Keratinocyte (primary cell): ENCODE results near the gene TCEA2. TPM values are rescaled to one million over a fixed set of nuclear protein-coding genes. Genes with fewer than 3 reads are reported as not detected.

Experiments used
- DNase-seq: peaks from one replicate; pipeline ENCODE4 v3.0.0-alpha.2; 2011; ENCODE audit warnings: low read depth, missing footprints, low spot score
- FAIRE-seq: peaks from 2 replicates; lab custom pipeline; 2011; peaks lifted over from hg19 to GRCh38; lab: Jason Lieb, UNC
- H2AFZ ChIP-seq: 2 replicates; pipeline ENCODE4 v1.6.0; 2012; ENCODE audit warnings: low read length, control low read depth, inconsistent platforms; ENCODE audit not compliant: control insufficient read depth
- H3K27ac ChIP-seq: 2 replicates; pipeline ENCODE4 v1.5.1; 2011; ENCODE audit warnings: low read length; ENCODE audit not compliant: control insufficient read depth, insufficient read depth
- H3K27me3 ChIP-seq: 3 replicates; pipeline ENCODE4 v1.6.0; 2011; ENCODE audit warnings: low read length; ENCODE audit not compliant: control insufficient read depth, insufficient read depth; ENCODE audit errors: extremely low read depth
- H3K36me3 ChIP-seq, 2 experiments: 2 replicates in 1 of 2; 3 replicates in 1 of 2; pipeline ENCODE4 v1.5.1; 2011; ENCODE audit warnings: low read length in 2 of 2, mild to moderate bottlenecking in 1 of 2; ENCODE audit not compliant: control insufficient read depth in 2 of 2, insufficient read depth in 2 of 2; ENCODE audit errors: extremely low read depth in 1 of 2
- H3K4me1 ChIP-seq: 3 replicates; pipeline ENCODE4 v1.5.1; 2011; ENCODE audit warnings: low read length; ENCODE audit not compliant: control insufficient read depth, insufficient read depth; ENCODE audit errors: extremely low read depth
- H3K4me2 ChIP-seq: 3 replicates; pipeline ENCODE4 v1.6.0; 2011; ENCODE audit warnings: low read depth, low read length; ENCODE audit not compliant: control insufficient read depth, insufficient read depth; ENCODE audit errors: extremely low read depth
- H3K4me3 ChIP-seq, 3 experiments: fragments of 200-600 bp in 1 of 3; sonication (generic) in 1 of 3; 2 replicates in 2 of 3; 3 replicates in 1 of 3; pipeline ENCODE4 v1.5.1; 2011 to 2016; ENCODE audit warnings: low read length in 3 of 3, mild to moderate bottlenecking in 3 of 3, control low read depth in 2 of 3, inconsistent platforms in 1 of 3, low read depth in 1 of 3, mixed read lengths in 1 of 3, mixed run types in 1 of 3, moderate library complexity in 1 of 3; ENCODE audit not compliant: control insufficient read depth in 2 of 3, insufficient read depth in 2 of 3; ENCODE audit errors: extremely low read depth in 1 of 3
- H3K79me2 ChIP-seq: 2 replicates; pipeline ENCODE4 v1.6.0; 2012; ENCODE audit warnings: low read length; ENCODE audit not compliant: control insufficient read depth, insufficient read depth
- H3K9ac ChIP-seq: 3 replicates; pipeline ENCODE4 v1.6.0; 2011; ENCODE audit warnings: low read length; ENCODE audit not compliant: control insufficient read depth, insufficient read depth; ENCODE audit errors: extremely low read depth
- H3K9me1 ChIP-seq: 3 replicates; pipeline ENCODE4 v1.6.0; 2011; ENCODE audit warnings: low read length; ENCODE audit not compliant: control insufficient read depth, insufficient read depth; ENCODE audit errors: extremely low read depth
- H3K9me3 ChIP-seq: 2 replicates; pipeline ENCODE4 v1.5.1; 2012; ENCODE audit warnings: low read depth, low read length; ENCODE audit not compliant: control insufficient read depth
- H4K20me1 ChIP-seq: 3 replicates; pipeline ENCODE4 v1.6.0; 2011; ENCODE audit warnings: low read length; ENCODE audit not compliant: control insufficient read depth, insufficient read depth; ENCODE audit errors: extremely low read depth
- EZH2 ChIP-seq: IDR thresholded peaks from one replicate; pipeline ENCODE4 v1.6.1; 2012; ENCODE audit warnings: inconsistent platforms, mild to moderate bottlenecking, low read length, moderate library complexity
- dilution Hi-C: fragments of 300-500 bp; cut with MboI; formaldehyde crosslinking; loops from one replicate; pipeline ENCODE4 v1.7.0; 2020; ENCODE audit warnings: low sequenced_read_pairs; ENCODE audit not compliant: extremely low pct_ligation_motif_present
- polyA plus RNA-seq, 5 experiments: library from polyadenylated mRNA; depleted of rRNA in 3 of 5; stranded (reverse) in 3 of 5; stranded (forward) in 1 of 5; unstranded in 1 of 5; fragments of >200 nt; gene quantifications; 1 replicate in 1 of 5; 2 replicates in 3 of 5; 3 replicates in 1 of 5; pipeline versions ENCODE4 v1.2.1 to v1.2.3, GENCODE V29; 2011 to 2012; ENCODE audit warnings: missing spikeins in 2 of 5, low read depth in 1 of 5, low replicate concordance in 1 of 5
- TF ChIP-seq, protein P1 (sequence below), 3 experiments: IDR thresholded peaks in 1 of 3; conservative IDR thresholded peaks in 1 of 3; optimal IDR thresholded peaks in 1 of 3; 2 replicates in 2 of 3; 3 replicates in 1 of 3; pipeline versions ENCODE3 to v1.5.1; 2011; ENCODE audit warnings: low read length in 3 of 3, mild to moderate bottlenecking in 3 of 3, moderate library complexity in 2 of 3, control low read depth in 1 of 3, inconsistent platforms in 1 of 3; ENCODE audit not compliant: insufficient read depth in 2 of 3; ENCODE audit errors: extremely low read depth in 1 of 3

TCEA2 gene
- polyA plus RNA-seq, 1 donor (not counting 4 experiments of a cell fraction or from before 2014, with no cell fraction given): 9.1 TPM

DNA sequence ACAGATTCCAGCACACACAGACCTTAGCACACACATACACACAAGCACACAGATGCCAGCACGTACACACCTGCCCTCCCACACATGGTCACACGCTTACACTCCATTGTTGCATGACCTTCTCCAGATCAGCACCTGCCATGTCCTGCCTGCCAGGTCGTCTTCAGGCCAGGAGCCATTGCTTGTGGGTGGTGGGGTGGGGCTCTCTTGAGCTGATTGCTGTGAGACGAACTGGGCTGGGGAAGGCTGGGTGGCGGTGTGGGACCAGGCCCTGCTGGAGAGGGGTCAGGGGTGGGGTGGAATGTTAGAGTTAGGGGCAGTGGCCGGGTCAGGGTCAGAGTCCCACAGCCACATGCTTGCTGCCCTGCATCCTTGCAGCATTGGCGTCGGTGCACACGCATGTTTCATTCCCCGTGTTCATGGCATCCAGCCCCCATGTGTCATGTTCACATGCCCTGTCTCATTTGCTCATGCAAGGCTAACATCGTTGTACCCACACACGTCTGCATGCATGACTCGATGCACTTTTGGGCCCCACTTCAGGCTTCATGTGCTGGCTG, 50.9 kb downstream of the TCEA2 start:
- Histone ChIP-seq H3K9me1 (no peaks in the 10 kb centered on the region), H2AFZ (no peak overlapping the region), H4K20me1 (no peaks in the 10 kb centered on the region), H3K9ac (no peak overlapping the region), H3K79me2 (no peaks in the 10 kb centered on the region), H3K4me2 (no peak overlapping the region), H3K27me3 (peaks cover 3% of the 10 kb centered on the region), H3K27ac (no peak overlapping the region), H3K36me3 (no peaks in the 10 kb centered on the region), H3K4me1 (no peaks in the 10 kb centered on the region), H3K4me3 (no peak overlapping the region), H3K9me3 (no peaks in the 10 kb centered on the region)
- FAIRE-seq (no peak), DNase-seq (no peak)
- TF ChIP-seq EZH2: no peak
- TF ChIP-seq, protein P1, sequence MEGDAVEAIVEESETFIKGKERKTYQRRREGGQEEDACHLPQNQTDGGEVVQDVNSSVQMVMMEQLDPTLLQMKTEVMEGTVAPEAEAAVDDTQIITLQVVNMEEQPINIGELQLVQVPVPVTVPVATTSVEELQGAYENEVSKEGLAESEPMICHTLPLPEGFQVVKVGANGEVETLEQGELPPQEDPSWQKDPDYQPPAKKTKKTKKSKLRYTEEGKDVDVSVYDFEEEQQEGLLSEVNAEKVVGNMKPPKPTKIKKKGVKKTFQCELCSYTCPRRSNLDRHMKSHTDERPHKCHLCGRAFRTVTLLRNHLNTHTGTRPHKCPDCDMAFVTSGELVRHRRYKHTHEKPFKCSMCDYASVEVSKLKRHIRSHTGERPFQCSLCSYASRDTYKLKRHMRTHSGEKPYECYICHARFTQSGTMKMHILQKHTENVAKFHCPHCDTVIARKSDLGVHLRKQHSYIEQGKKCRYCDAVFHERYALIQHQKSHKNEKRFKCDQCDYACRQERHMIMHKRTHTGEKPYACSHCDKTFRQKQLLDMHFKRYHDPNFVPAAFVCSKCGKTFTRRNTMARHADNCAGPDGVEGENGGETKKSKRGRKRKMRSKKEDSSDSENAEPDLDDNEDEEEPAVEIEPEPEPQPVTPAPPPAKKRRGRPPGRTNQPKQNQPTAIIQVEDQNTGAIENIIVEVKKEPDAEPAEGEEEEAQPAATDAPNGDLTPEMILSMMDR (optimal IDR thresholded peaks at IDR 0.05 in 1 of 3, IDR thresholded peaks at IDR 0.05 in 1 of 3, conservative IDR thresholded peaks at IDR 0.05 in 1 of 3; ENCODE audit: extremely low read depth in 1 of 3, insufficient read depth in 2 of 3, low read length in 3 of 3): no peak
- dilution Hi-C loops: no loop called here

DNA sequence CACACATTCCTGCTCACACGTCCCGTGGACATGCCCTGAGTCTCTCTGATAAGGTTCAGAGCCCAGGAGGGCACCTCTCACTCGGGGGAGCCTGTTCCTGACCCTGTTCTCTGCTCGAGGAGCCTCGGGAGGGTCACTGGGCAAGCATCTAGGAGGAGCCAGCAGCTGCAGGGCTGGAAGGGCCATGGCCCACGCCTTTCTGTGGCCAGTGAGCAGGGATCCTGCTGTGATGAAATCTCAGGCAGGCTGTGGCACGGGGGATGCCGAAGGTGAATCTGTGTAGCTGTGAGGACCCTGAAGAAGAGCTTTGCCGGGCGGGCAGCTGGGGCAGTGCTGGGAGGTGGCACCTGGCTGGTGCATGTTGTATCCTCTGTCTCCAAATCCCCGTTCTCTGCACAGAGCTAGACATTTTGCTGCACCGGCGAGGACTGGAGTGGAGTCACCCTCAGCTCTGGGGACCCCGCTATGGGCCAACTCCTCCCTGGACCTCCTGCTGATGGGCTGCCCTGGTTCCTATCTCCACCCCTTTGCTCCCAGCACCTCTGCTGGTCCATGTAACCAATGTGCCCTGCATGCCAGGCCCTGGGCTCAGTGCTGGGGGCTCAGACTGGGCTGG, 51.5 kb downstream of the TCEA2 start:
- Histone ChIP-seq H3K4me3 (no peak overlapping the region), H3K9ac (no peak overlapping the region), H3K27ac (no peak overlapping the region), H3K36me3 (no peaks in the 10 kb centered on the region), H3K27me3 (peaks cover 3% of the 10 kb centered on the region), H3K79me2 (no peaks in the 10 kb centered on the region), H3K9me1 (no peaks in the 10 kb centered on the region), H3K4me2 (no peak overlapping the region), H3K4me1 (no peaks in the 10 kb centered on the region), H4K20me1 (no peaks in the 10 kb centered on the region), H3K9me3 (no peaks in the 10 kb centered on the region), H2AFZ (no peak overlapping the region)
- DNase-seq (no peak), FAIRE-seq (no peak)
- TF ChIP-seq, protein P1 (optimal IDR thresholded peaks at IDR 0.05 in 1 of 3, IDR thresholded peaks at IDR 0.05 in 1 of 3, conservative IDR thresholded peaks at IDR 0.05 in 1 of 3; ENCODE audit: extremely low read depth in 1 of 3, insufficient read depth in 2 of 3, low read length in 3 of 3): no peak
- no peak for TF ChIP-seq EZH2
- dilution Hi-C loops: no loop called here
